HG03095 (cell line): ENCODE measurements around the gene TSHZ3.

ENCODE experiments used
- ATAC-seq: cut with Tn5 transposase; IDR thresholded peaks from one replicate; pipeline ENCODE4 v1.9.1; 2021; ENCODE audit warnings: moderate library complexity; ENCODE audit not compliant: unreplicated experiment

Gene TSHZ3

GRCh38 chr19:31354799-31355664 is 5.8 kb upstream of the TSHZ3 start:
- no peak for ATAC-seq

GRCh38 chr19:31354316-31354715 is 5.1 kb upstream of the TSHZ3 start:
- no peak for ATAC-seq

- ATAC-seq: no peak
Measured at GRCh38 chr19:31353833-31354232, 4.6 kb upstream of the TSHZ3 start.

GRCh38 chr19:31352782-31353651 is 3.8 kb upstream of the TSHZ3 start:
- no peak for ATAC-seq

GRCh38 chr19:31352296-31352781 is 3.1 kb upstream of the TSHZ3 start:
- no peak for ATAC-seq

GRCh38 chr19:31351855-31352195 is 2.6 kb upstream of the TSHZ3 start:
- no peak for ATAC-seq

GRCh38 chr19:31351056-31351854 is 2.0 kb upstream of the TSHZ3 start:
- no peak for ATAC-seq

- no peak for ATAC-seq
Measured at GRCh38 chr19:31350693-31351055, 1.4 kb upstream of the TSHZ3 start.

- ATAC-seq: no peak
Measured at GRCh38 chr19:31350033-31350692, 927 bp upstream of the TSHZ3 start.

GRCh38 chr19:31348481-31349159 is 616 bp downstream of the TSHZ3 start:
- ATAC-seq: no peak

GRCh38 chr19:31347828-31348392 is 1.3 kb downstream of the TSHZ3 start:
- ATAC-seq: no peak

- ATAC-seq: no peak
Measured at GRCh38 chr19:31347354-31347753, 1.9 kb downstream of the TSHZ3 start.

GRCh38 chr19:31346184-31347059 is 2.8 kb downstream of the TSHZ3 start:
- ATAC-seq: no peak

GRCh38 chr19:31344403-31344802 is 4.8 kb downstream of the TSHZ3 start:
- ATAC-seq: no peak

GRCh38 chr19:31342926-31343325 is 6.3 kb downstream of the TSHZ3 start:
- ATAC-seq: no peak

- ATAC-seq: no peak
Measured at GRCh38 chr19:31340042-31341025, 8.9 kb downstream of the TSHZ3 start.

GRCh38 chr19:31339411-31339810 is 9.8 kb downstream of the TSHZ3 start:
- ATAC-seq: no peak
